Measurements from ENCODE around the gene SIRT3. TPM values are rescaled to one million over a fixed set of nuclear protein-coding genes. Genes with fewer than 3 reads are reported as not detected.

Gene SIRT3
- total RNA-seq, 1 donor from 2014 or later = 8.0 TPM

Other genes with a start within 250 kb of the SIRT3 start
- not detected for gene SCGB1C1, start 43.3 kb downstream of the SIRT3 start, total RNA-seq
- gene BET1L, start 28.9 kb downstream of the SIRT3 start, total RNA-seq = 17.8 TPM
- 88.8 TPM for gene RIC8A, start 28.6 kb downstream of the SIRT3 start, total RNA-seq
- 95.7 TPM for gene PSMD13, start 634 bp upstream of the SIRT3 start, total RNA-seq
- 0.10 TPM for gene NLRP6, start 42.1 kb upstream of the SIRT3 start, total RNA-seq
- gene PGGHG, start 52.8 kb upstream of the SIRT3 start, total RNA-seq = 9.0 TPM
- not detected for gene IFITM5, start 63.2 kb upstream of the SIRT3 start, total RNA-seq
- gene IFITM2, start 71.5 kb upstream of the SIRT3 start, total RNA-seq = 20.4 TPM
- 17.0 TPM for gene IFITM1, start 77.7 kb upstream of the SIRT3 start, total RNA-seq
- 40.1 TPM for gene IFITM3, start 84.5 kb upstream of the SIRT3 start, total RNA-seq
- gene B4GALNT4, start 133.2 kb upstream of the SIRT3 start, total RNA-seq = 10.8 TPM
- gene PKP3, start 157.9 kb upstream of the SIRT3 start, total RNA-seq = 71.2 TPM
- gene SIGIRR, start 178.7 kb upstream of the SIRT3 start, total RNA-seq = 9.5 TPM
- gene ANO9, start 205.7 kb upstream of the SIRT3 start, total RNA-seq = 7.3 TPM
- 14.1 TPM for gene PTDSS2, start 213.9 kb upstream of the SIRT3 start, total RNA-seq